HG03520 (cell line): ENCODE data around the gene DHRS2.
"Not testable (repeated sequence)": the region's sequence is repeated elsewhere in the genome, so short reads cannot be mapped to it uniquely, and the experiment has no call there.

Source experiments
- ATAC-seq: cut with Tn5 transposase; IDR thresholded peaks from one replicate; pipeline ENCODE4 v1.9.1; 2021; ENCODE audit warnings: mild to moderate bottlenecking, moderate library complexity; ENCODE audit not compliant: unreplicated experiment

DHRS2 gene

GRCh38 chr14:23636317-23637211 is at the start of gene DHRS2:
Gene DHRS2 (plus strand): TSS chr14:23636364. CDS start chr14:23638865, 2,501 bp downstream.
- ATAC-seq, result no peak

- ATAC-seq, result peak; percentile 96
Measured at GRCh38 chr14:23588884-23589598, 47.1 kb upstream of the DHRS2 start.

GRCh38 chr14:23589606-23590005 is 46.6 kb upstream of the DHRS2 start:
- no peak for ATAC-seq

- no peak for ATAC-seq
Measured at GRCh38 chr14:23590198-23590597, 46.0 kb upstream of the DHRS2 start.

- not testable (repeated sequence) for ATAC-seq
Measured at GRCh38 chr14:23594191-23594590, 42.0 kb upstream of the DHRS2 start.

- ATAC-seq, result no peak
Measured at GRCh38 chr14:23600322-23600707, 35.8 kb upstream of the DHRS2 start.

GRCh38 chr14:23600806-23601205 is 35.4 kb upstream of the DHRS2 start:
- no peak for ATAC-seq

- no peak for ATAC-seq
Measured at GRCh38 chr14:23601424-23601823, 34.7 kb upstream of the DHRS2 start.

GRCh38 chr14:23601845-23602180 is 34.4 kb upstream of the DHRS2 start:
- ATAC-seq, result no peak

GRCh38 chr14:23602181-23603095 is 33.7 kb upstream of the DHRS2 start:
- no peak for ATAC-seq

GRCh38 chr14:23603103-23603502 is 33.1 kb upstream of the DHRS2 start:
- no peak for ATAC-seq

- ATAC-seq, result no peak
Measured at GRCh38 chr14:23604148-23604547, 32.0 kb upstream of the DHRS2 start.

- no peak for ATAC-seq
Measured at GRCh38 chr14:23604675-23605170, 31.4 kb upstream of the DHRS2 start.

- peak; percentile 83 for ATAC-seq
Measured at GRCh38 chr14:23605931-23606585, 30.1 kb upstream of the DHRS2 start.

- no peak for ATAC-seq
Measured at GRCh38 chr14:23608454-23608853, 27.7 kb upstream of the DHRS2 start.

- no peak for ATAC-seq
Measured at GRCh38 chr14:23609001-23609400, 27.2 kb upstream of the DHRS2 start.

GRCh38 chr14:23609411-23610089 is 26.6 kb upstream of the DHRS2 start:
- not testable (repeated sequence) for ATAC-seq

- no peak for ATAC-seq
Measured at GRCh38 chr14:23610090-23610814, 25.9 kb upstream of the DHRS2 start.

- no peak for ATAC-seq
Measured at GRCh38 chr14:23610815-23611289, 25.3 kb upstream of the DHRS2 start.
